ENCODE measurements around the gene CCNB1.

- TF ChIP-seq CTCF (IDR thresholded peaks at IDR 0.05; ENCODE audit: poor library complexity, severe bottlenecking) (no peak), REST (IDR thresholded peaks at IDR 0.05; ENCODE audit: borderline replicate concordance) (no peak), POLR2AphosphoS5 (IDR thresholded peaks at IDR 0.05) (no peak), EP300 (conservative IDR thresholded peaks at IDR 0.05; ENCODE audit: poor library complexity, severe bottlenecking) (no peak)
These were observed 3.5 kb downstream of the CCNB1 start for GRCh38 chr5:69170495-69170894.

All from neural cell (in vitro differentiated cells).